Epidermal melanocyte (primary cell): Measurements from ENCODE around the gene CRISP2.
"Not testable (repeated sequence)": the region's sequence is repeated elsewhere in the genome, so short reads cannot be mapped to it uniquely, and the experiment has no call there.

Source experiments
- DNase-seq: peaks from one replicate; pipeline ENCODE4 v3.0.0; 2011; ENCODE audit warnings: low spot score; ENCODE audit not compliant: insufficient read length

CRISP2 gene, protein sequence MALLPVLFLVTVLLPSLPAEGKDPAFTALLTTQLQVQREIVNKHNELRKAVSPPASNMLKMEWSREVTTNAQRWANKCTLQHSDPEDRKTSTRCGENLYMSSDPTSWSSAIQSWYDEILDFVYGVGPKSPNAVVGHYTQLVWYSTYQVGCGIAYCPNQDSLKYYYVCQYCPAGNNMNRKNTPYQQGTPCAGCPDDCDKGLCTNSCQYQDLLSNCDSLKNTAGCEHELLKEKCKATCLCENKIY

DNA sequence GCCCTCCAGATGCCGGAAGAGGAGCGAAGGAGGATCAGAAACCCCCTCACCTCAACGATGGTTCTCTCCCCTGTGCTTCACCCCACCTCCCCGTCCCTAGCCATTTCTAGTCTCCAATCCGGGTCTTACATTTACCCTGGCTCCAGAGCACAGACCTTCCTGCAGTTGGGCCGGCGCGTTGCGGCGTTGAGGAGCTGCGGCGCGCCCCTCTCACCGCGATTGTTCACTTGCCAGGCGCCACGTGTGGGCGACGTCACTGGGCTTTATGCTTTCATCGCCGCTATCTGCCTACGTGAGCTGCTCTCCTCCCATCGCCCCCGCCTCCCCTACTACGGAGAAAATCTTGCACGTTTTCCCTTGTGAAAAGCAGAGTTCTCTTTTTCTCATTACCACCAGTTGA lies at the start of gene CRISP2:
Gene CRISP2, minus strand, starts transcription at position 198 of the 400 bp plus-strand sequence. CDS start 4,347 bp downstream, outside the sequence.
- no peak for DNase-seq

- DNase-seq = no peak
Observed at GRCh38 chr6:49744259-49744658, 30.9 kb upstream of the CRISP2 start, which contains the start of gene CRISP3. TSS of gene CRISP3 (minus strand) at chr6:49744388. CDS start at chr6:49744367, 21 bp downstream.

GRCh38 chr6:49743429-49743828 lies 30.1 kb upstream of the CRISP2 start:
- no peak for DNase-seq

DNA sequence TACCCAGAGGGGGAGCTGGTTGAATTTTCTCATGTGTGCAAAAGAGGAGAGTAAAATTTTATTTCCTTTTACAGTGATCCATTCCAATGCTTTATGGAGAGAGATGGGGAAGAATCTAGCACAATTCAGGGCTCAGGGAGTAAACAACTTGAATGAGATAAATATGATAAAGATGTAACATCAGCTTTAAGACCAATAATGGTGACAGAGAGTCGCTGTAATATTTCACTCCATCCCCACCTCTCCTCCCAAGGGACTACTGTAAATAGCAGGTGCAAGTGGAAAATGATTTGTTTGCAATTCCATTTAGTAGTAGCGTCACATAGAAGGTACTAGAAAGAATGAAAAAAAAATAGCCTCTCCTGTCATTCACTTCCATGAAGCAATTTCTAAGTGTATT lies 26.1 kb upstream of the CRISP2 start:
- no peak for DNase-seq

GRCh38 chr6:49736017-49736508 lies 22.7 kb upstream of the CRISP2 start:
- no peak for DNase-seq

DNA sequence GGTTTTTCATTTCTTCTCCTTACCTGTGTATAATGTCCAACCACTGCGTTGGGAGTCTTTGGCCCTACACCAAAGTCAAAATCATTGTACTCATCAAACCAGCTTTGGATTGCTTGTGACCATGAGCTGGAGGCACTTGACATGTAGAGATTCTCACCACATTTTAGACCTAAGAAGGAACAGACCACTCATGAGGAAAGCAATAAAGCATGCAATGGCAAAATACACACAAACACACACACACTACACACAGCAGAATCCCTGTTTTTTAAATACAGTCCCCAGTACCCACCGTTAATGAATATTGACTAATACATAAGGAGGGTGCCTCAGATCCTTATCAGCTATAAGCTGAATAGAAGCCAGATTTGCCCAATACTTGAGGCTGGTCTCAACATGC lies 20.3 kb upstream of the CRISP2 start:
- DNase-seq = no peak

GRCh38 chr6:49732781-49733180 lies 19.4 kb upstream of the CRISP2 start:
- DNase-seq = no peak

GRCh38 chr6:49730251-49730650 lies 16.9 kb upstream of the CRISP2 start:
- no peak for DNase-seq

DNA sequence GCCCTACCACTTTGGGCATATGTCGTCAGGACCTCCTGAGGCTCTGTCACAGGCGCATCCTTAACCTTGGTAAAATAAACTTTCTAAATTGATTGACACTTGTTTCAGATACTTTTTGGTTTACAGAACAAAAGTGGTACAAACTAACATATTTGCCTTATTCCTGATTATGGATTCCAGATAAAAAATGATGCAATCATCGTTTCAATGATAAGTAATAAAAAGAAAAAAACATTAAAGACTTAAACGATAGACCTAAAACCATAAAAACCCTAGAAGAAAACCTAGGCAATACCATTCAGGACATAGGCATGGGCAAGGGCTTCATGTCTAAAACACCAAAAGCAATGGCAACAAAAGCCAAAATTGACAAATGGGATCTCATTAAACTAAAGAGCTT lies 10.6 kb upstream of the CRISP2 start:
- DNase-seq = not testable (repeated sequence)

DNA sequence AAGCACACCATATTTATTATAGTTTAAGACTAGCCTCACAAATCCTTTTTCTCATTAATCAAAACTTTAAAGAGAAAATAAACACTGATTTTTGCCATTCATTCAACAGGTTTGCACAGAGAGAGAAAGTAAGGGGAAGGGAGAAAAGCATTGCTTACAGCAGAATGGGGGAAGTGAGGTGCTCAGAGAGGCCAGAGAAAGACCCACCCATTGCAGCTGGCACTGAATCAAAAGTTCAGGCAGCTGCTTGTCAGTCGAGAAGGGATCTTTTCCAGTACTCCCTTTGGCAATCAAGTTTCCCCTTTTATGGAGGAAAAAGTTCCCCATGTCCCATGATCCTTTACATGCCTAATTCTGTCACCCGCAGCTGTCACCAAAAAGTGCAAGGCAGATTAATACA lies 8.0 kb upstream of the CRISP2 start:
- DNase-seq = no peak

DNA sequence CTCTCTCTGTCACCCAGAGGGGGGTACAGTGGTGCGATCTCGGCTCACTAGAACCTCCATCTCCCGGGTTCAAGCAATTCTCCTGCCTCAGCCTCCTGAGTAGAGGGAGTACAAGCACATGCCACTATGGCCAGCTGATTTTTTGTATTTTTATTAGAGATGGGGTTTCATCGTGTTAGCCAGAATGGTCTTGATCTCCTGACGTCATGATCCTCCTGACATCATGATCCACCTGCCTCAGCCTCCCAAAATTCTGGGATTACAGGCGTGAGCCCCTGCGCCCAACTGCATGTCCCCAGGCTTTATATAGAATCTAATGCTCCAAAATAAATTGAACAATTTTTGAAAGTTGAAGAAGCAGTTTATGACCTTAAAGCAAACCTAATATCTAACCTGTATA lies 7.0 kb upstream of the CRISP2 start:
- DNase-seq = no peak

- no peak for DNase-seq
Observed at GRCh38 chr6:49698478-49698877, 14.9 kb downstream of the CRISP2 start.

DNA sequence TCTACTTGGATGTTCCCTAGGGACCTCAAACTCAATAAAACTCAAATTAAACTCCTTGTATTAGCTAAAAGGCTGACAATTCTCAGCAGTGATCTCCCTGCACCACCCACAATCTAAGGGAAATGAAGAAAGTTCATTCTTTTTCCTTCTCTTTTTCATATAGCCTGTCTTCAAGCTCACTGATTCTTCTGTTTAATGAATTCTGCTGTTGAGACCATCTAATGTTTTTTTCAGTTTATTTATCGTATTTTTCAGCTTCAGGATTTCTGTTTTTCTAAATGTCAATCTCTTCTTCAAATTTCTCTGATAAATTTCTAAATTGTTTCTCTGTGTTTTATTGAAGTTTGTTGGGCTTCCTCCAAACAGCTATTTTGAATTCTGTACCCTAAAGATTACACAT lies 19.8 kb downstream of the CRISP2 start:
- DNase-seq = no peak

- DNase-seq = no peak
Observed at GRCh38 chr6:49692534-49692933, 20.8 kb downstream of the CRISP2 start.

DNA sequence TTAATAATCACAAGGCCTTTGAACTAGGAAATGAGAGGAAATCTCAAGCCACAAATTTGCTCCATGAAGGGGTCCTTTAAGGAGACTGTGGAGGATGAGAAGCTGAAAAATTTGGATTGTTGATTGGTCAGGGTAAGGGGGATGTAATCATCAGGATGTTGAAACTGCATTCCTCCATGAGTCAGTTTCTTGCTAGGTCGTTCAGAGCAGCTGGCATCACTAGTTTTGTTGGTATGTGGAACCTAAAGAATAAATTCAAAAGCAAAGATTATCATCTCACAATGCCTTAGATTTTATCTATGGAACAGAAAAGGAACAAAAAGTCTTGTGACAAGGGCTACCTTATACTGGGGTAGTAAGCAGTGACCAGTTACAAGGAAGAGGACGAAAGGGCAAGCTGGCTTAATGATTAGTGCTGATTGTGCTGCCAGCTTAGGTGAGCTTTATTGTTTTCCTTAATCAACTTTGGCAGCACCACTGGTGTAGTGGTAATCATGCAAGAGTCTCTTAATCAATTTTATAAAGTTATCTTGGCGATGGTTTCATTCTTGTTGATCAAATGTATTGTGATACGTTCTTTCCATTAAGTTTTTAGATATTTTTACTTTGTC lies 36.6 kb downstream of the CRISP2 start:
- no peak for DNase-seq

DNA sequence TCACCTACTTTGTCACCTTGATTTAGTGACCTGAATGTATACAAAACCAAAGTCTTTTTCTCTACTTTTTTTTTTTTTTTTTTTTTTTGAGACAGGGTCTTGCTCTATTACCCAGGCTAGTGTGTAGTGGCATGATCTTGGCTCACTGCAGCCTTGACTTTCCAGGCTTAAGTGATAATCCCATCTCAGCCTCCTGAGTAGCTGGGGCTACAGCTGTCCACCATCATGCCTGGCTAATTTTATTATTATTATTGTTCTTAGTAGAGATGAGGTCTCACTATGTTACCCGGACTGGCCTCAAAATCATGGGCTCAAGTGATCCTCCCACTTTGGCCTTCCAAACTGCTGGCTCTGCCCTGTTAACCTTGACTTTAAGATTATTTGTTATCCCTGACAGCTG lies 37.5 kb downstream of the CRISP2 start:
- no peak for DNase-seq

- DNase-seq = no peak
Observed at GRCh38 chr6:49668083-49668511, 45.2 kb downstream of the CRISP2 start.

GRCh38 chr6:49666930-49667757 lies 46.2 kb downstream of the CRISP2 start:
- no peak for DNase-seq

- DNase-seq = no peak
Observed at GRCh38 chr6:49666480-49666879, 46.9 kb downstream of the CRISP2 start.

GRCh38 chr6:49664817-49665216 lies 48.5 kb downstream of the CRISP2 start:
- DNase-seq = no peak

DNA sequence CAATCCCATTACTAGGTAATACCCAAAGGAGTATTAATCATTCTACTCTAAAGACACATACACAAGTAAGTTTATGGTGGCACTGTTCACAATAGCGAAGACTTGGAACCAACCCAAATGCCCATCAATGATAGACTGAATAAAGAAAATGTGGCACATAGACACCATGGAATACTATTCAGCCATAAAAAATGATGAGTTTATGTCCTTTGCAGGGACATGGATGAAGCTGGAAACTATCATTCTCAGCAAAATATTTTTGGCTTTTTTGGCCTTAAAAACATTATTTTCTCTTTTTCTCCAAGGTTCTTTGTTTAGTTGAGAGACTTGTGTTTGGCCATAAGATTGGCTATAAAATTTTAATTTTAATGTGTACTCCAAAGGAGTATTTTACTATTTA lies 49.3 kb downstream of the CRISP2 start:
- DNase-seq = not testable (repeated sequence)

DNA sequence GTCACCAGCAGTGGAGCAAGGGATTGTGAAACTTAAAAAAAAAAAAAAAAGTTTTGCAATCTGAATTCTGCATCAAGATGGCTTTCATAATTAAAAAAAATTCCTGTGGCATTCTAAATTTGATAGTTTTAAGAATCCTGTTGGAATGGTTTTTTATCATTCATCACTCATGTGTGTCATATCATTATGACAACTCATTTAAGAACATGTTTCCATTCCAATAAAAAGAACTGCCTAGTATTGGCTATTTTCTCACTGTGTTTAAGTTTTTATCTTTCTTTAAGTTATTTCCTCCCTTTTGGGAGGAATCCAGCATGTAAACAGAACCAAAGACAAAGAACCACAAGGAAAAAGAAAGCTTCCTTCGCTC lies 50.5 kb downstream of the CRISP2 start:
- DNase-seq = no peak
